ENCODE measurements around the gene MAGT1. TPM values are rescaled to one million over a fixed set of nuclear protein-coding genes. Genes with fewer than 3 reads are reported as not detected.
"Not testable (repeated sequence)": the region's sequence is repeated elsewhere in the genome, so short reads cannot be mapped to it uniquely, and the experiment has no call there.

Gene MAGT1
- total RNA-seq, 1 donor = 63.2 TPM

DNA sequence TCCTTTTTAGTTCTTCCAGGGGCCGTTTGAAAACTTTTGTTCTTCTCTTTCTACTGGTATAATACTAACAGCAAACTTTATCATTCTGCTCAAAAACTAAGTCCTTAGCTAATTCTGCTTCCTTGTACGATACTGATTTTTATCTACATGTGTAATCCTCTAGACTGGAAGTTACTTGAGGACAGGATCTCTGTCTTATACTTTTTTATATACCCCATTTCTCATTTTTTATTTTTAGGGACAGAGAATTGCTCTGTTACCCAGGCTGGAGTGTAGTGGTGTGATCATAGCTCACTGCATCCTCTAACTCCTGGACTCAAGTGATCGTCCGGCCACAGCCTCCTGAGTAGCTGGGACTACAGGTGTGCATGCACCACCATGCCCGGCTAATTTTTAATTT is 6.3 kb upstream of the MAGT1 start:
- Histone ChIP-seq H3K27me3 (ENCODE audit: insufficient read depth, low read length) (no peaks in the 10 kb centered on the region), H3K9me3 (ENCODE audit: low read depth, low read length) (no peaks in the 10 kb centered on the region), H3K4me1 (ENCODE audit: insufficient read depth, low read length) (peaks cover 12% of the 10 kb centered on the region), H3K4me3 (ENCODE audit: low read length) (no peak overlapping the region)

DNA sequence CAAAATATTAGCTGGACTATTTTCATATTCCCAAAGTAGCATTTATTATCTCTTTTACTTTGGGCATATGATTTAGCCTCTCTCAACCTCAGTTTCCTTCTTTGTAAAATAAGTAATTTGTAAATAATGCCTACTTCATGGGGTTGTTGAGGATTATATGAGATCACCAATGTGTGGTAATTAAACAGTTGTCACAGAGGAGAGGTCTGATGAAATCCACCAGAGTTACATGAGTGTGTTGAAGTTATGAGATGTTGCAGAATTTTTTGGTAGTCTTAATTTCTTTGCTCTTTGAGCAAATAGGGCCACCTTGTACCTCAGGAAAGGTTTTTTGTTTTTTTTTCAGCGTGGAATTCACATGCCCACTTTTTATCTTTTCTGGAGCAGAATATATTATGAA is 5.5 kb upstream of the MAGT1 start:
- Histone ChIP-seq H3K9me3 (ENCODE audit: low read depth, low read length) (no peaks in the 10 kb centered on the region), H3K4me3 (ENCODE audit: low read length) (no peak overlapping the region), H3K4me1 (ENCODE audit: insufficient read depth, low read length) (peaks cover 12% of the 10 kb centered on the region), H3K27me3 (ENCODE audit: insufficient read depth, low read length) (no peaks in the 10 kb centered on the region)

DNA sequence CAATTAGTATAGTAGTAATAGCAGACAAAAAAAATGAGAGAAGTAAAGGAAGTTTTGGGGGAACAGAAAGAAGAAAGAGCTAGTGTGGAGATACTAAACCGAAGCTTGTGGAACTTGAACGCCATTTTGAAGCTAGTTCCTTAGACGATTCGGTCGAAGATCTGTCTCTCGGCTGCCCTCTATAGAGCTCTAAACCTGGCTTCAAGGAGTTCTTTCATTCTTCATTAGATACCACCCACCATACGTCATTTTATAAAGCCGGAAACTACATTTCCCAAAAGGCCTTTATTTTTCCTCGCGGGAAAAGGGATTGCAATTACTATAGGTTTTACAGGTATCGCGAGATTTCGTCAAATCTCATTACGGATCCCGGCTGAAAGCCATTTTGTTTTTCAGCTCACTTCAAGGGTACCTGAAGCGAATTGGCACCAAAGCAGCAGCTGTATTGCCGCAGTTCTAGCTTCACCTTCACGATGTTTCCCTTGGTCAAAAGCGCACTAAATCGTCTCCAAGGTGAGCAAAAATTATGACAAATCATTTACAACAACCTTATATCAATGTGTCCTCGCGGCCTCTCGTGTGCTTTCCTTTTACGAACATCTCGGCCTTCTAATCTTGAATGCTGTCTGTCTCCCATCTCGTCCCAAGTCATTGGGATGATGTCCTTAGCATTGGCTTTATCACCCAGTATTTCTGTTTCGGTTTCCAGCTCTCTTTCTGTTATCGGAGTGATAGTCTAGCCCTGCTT is 4.0 kb upstream of the MAGT1 start, which contains the start of gene COX7B:
Gene COX7B (plus strand): TSS at position 388 of the 748 bp plus-strand sequence. CDS start 86 bp downstream, at position 474.
- H3K4me1 ChIP-seq (ENCODE audit: insufficient read depth, low read length) = peaks cover 12% of the 10 kb centered on the region
- peak within 1 kb of the TSS; percentile 81 for H3K4me3 ChIP-seq (ENCODE audit: low read length)
- H3K27me3 ChIP-seq (ENCODE audit: insufficient read depth, low read length) = no peaks in the 10 kb centered on the region
- no peaks in the 10 kb centered on the region for H3K9me3 ChIP-seq (ENCODE audit: low read depth, low read length)

DNA sequence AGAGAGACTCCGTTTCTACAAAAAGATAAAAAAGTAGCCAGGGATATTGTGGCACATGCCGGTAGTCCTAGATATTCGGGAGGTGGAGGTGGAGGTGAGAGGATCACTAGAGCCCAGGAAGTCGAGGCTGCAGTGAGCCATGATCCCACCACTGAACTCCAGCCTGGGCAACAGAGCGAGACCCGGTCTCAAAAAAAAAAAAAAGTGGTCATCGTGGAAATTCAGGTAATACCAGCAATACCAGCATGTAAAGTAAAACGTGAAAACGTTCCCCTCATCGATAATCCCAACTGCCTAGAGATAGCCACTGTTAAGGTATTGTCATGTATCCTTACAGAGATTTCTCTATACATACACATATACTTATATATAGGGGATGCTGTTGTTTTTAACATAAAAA is 1.5 kb downstream of the MAGT1 start:
- no peak overlapping the region for H3K4me3 ChIP-seq (ENCODE audit: low read length)
- peaks cover 6% of the 10 kb centered on the region for H3K4me1 ChIP-seq (ENCODE audit: insufficient read depth, low read length)
- H3K27me3 ChIP-seq (ENCODE audit: insufficient read depth, low read length) = no peaks in the 10 kb centered on the region
- no peaks in the 10 kb centered on the region for H3K9me3 ChIP-seq (ENCODE audit: low read depth, low read length)

DNA sequence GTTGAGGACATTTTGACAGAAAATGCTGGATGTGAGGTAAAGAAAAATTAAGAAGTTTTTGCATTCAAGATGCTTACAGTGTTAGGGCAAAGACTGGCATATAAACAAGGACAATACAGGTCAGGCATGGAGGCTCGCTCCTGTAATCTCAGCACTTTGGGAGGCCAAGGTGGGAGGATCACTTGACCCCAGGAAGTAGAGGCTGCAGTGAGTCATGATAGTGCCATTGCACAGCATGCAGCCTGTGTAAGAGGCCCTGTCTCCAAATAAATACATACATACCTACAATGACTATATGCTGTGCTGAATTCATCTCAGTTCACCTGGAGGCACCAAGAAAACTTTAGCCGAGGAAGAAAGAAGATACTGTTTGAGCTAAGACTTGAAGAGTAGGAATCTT is 2.3 kb downstream of the MAGT1 start:
- no peaks in the 10 kb centered on the region for H3K27me3 ChIP-seq (ENCODE audit: insufficient read depth, low read length)
- peaks cover 6% of the 10 kb centered on the region for H3K4me1 ChIP-seq (ENCODE audit: insufficient read depth, low read length)
- H3K9me3 ChIP-seq (ENCODE audit: low read depth, low read length) = no peaks in the 10 kb centered on the region
- H3K4me3 ChIP-seq (ENCODE audit: low read length) = no peak overlapping the region

DNA sequence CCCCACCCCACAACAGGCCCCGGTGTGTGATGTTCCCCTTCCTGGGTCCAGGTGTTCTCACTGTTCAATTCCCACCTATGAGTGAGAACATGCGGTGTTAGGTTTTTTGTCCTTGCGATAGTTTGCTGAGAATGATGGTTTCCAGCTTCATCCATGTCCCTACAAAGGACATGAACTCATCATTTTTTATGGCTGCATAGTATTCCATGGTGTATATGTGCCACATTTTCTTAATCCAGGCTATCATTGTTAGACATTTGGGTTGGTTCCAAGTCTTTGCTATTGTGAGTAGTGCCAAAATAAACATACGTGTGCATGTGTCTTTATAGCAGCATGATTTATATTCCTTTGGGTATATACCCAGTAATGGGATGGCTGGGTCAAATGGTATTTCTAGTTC is 13.8 kb downstream of the MAGT1 start:
- H3K4me1 ChIP-seq (ENCODE audit: insufficient read depth, low read length); H3K4me3 ChIP-seq (ENCODE audit: low read length); H3K9me3 ChIP-seq (ENCODE audit: low read depth, low read length); H3K27me3 ChIP-seq (ENCODE audit: insufficient read depth, low read length): not testable (repeated sequence)

DNA sequence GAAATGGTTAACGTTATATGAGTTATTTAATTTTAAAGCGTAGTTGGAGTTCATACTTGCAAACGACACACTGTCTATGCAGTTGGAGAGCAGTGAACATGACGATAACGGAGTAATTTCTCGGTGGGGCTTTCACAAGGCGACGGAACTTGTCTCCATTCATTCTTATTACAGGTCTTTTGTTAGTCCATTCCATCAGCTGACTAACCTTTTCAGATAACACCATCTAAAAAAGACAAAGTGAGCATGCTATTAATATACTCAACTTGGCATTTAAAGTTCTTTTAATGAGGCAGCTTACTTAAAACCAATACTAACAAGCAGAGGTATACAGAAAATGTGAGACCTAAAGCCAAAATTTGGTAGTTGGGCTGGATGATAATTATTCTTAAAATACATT is 19.9 kb downstream of the MAGT1 start:
- H3K4me1 ChIP-seq (ENCODE audit: insufficient read depth, low read length) = no peaks in the 10 kb centered on the region
- H3K27me3 ChIP-seq (ENCODE audit: insufficient read depth, low read length) = no peaks in the 10 kb centered on the region
- H3K4me3 ChIP-seq (ENCODE audit: low read length) = no peak overlapping the region
- H3K9me3 ChIP-seq (ENCODE audit: low read depth, low read length) = no peaks in the 10 kb centered on the region

DNA sequence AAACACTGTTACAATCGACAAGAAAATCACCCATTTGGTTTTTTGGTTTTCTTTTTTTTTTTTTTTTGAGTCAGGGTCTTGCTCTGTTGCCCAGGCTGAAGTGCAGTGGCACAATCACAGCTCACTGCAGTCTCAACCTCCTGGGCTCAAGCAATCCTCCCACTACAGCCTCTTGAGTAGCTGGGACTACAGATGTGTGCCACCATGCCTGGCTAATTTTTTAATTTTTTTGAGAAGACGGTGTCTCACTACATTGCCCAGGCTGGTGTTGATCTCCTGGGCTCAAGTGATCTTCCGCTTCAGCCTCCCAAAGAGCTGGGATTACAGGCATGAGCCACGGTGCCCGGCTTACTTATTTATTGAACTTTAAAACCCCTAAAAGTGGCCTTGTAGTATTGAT is 63.7 kb downstream of the MAGT1 start:
- not testable (repeated sequence) for H3K27me3 ChIP-seq (ENCODE audit: insufficient read depth, low read length); H3K4me1 ChIP-seq (ENCODE audit: insufficient read depth, low read length); H3K4me3 ChIP-seq (ENCODE audit: low read length); H3K9me3 ChIP-seq (ENCODE audit: low read depth, low read length)

DNA sequence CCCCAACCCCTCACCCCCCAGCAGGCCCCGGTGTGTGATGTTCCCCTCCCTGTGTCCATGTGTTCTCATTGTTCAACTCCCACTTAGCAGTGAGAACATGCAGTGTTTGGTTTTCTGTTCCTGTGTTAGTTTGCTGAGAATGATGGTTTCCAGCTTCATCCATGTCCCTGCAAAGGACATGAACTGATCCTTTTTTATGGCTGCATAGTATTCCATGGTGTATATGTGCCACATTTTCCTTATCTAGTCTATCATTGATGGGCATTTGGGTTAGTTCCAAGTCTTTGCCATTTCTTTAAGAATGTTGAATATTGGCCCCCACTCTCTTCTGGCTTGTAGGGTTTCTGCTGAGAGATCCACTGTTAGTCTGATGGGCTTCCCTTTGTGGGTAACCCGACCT is 73.2 kb downstream of the MAGT1 start:
- not testable (repeated sequence) for H3K4me1 ChIP-seq (ENCODE audit: insufficient read depth, low read length); H3K4me3 ChIP-seq (ENCODE audit: low read length); H3K27me3 ChIP-seq (ENCODE audit: insufficient read depth, low read length); H3K9me3 ChIP-seq (ENCODE audit: low read depth, low read length)

DNA sequence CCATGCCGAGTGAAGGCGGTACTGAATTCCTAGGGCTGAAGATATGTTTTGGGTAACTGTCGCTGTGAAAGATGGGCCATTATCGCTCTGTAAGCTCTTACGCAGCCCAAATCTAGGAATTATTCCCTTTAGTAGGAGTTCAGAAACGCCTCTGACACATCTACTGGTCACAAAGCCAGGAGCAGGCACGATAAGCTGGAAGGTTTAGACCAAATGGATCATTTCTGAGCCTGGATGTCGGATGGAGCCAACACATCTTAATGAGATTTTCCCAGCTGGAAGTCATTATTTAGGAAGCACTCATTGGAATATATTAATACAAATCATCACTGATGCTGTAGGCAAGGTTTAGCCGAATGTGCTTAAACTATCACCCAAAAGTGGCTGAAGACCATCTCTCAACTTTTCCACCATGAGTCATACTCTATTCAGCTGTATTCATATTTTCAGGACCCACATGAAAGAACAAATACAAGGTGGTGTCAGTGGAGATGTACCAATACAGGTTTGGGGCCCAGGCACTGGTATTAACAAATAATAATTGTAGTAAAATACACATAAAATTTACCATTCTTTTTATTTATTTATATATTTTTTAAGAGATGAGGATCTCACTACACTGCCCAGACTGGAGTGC is 75.0 kb downstream of the MAGT1 start:
- no peaks in the 10 kb centered on the region for H3K27me3 ChIP-seq (ENCODE audit: insufficient read depth, low read length)
- no peak overlapping the region for H3K4me3 ChIP-seq (ENCODE audit: low read length)
- no peaks in the 10 kb centered on the region for H3K4me1 ChIP-seq (ENCODE audit: insufficient read depth, low read length)
- H3K9me3 ChIP-seq (ENCODE audit: low read depth, low read length) = no peaks in the 10 kb centered on the region

DNA sequence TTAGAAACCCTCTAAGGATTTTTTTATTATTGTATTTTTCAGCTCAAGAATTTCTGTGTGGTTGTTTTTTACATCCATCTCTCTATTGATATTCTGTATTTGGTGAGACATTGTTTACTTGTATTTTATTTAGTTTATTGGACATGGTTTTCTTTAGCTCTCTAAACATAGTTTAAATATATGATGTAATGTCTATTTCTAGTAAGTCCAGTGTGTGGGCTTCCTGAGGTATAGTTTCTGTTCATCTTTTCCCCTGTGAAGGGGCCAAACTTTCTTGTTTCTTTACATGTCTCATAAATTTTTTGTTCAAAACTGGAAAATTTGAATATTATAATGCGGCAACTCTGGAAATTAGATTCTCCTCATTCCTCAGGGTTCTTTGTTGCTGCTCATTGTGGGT is 81.0 kb downstream of the MAGT1 start:
- H3K27me3 ChIP-seq (ENCODE audit: insufficient read depth, low read length) = no peaks in the 10 kb centered on the region
- H3K4me1 ChIP-seq (ENCODE audit: insufficient read depth, low read length) = no peaks in the 10 kb centered on the region
- no peaks in the 10 kb centered on the region for H3K9me3 ChIP-seq (ENCODE audit: low read depth, low read length)
- no peak overlapping the region for H3K4me3 ChIP-seq (ENCODE audit: low read length)

DNA sequence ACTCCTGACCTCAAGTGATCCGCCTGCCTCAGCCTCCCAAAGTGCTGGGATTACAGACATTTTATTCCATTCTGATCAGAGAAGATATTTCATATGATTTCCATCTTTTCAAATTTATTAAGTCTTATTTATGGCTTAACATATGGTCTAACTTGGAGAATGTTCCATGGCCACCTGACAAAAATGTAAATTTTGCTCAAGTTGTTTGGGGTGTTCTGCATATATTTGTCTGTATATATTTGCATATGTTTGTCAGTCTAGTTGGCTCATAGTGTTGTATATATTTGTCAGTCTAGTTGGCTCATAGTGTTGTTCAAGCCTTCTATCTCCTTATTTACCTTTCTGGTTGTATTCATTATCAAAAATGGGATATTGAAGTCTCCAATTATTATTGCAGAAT is 93.0 kb downstream of the MAGT1 start:
- no peak overlapping the region for H3K4me3 ChIP-seq (ENCODE audit: low read length)
- no peaks in the 10 kb centered on the region for H3K27me3 ChIP-seq (ENCODE audit: insufficient read depth, low read length)
- no peaks in the 10 kb centered on the region for H3K9me3 ChIP-seq (ENCODE audit: low read depth, low read length)
- H3K4me1 ChIP-seq (ENCODE audit: insufficient read depth, low read length) = no peaks in the 10 kb centered on the region

DNA sequence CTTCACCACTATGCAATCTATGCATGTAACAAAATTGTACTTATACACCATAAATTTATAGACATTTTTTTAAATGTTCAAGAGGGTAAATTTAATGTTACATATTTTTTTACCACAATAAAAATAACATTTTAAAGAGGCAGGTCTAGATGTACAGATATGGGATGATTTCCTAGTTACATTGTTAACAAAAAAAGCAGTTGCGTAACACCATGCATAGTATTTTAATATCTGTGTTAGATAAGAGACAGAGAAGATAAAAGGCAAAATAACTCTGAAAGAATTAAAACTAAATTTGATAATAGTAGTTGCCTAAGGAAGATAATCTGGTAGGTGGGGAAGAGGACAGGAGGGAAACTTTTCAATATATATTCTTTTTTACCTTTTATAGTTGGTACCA is 100.1 kb downstream of the MAGT1 start:
- Histone ChIP-seq H3K4me3 (ENCODE audit: low read length) (no peak overlapping the region), H3K27me3 (ENCODE audit: insufficient read depth, low read length) (no peaks in the 10 kb centered on the region), H3K4me1 (ENCODE audit: insufficient read depth, low read length) (no peaks in the 10 kb centered on the region), H3K9me3 (ENCODE audit: low read depth, low read length) (no peaks in the 10 kb centered on the region)

DNA sequence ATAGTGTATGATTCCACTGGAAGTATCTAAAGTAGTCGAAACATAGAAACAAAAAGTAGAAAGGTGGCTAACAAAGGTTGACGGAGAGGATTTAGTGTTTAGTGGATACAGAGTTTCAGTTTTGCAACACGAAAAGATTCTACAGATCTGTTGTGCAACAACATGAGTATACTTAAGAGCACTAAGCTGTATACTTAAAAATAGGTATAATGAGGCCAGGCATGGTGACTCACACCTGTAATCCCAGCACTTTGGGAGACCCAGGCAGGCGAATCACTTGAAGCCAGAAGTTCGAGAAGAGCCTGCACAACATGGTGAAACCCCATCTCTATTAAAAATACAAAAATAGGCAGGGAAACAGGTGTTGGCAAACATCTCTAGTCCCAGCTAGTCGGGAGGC is 101.3 kb downstream of the MAGT1 start:
- no peaks in the 10 kb centered on the region for H3K4me1 ChIP-seq (ENCODE audit: insufficient read depth, low read length)
- H3K9me3 ChIP-seq (ENCODE audit: low read depth, low read length) = no peaks in the 10 kb centered on the region
- H3K4me3 ChIP-seq (ENCODE audit: low read length) = no peak overlapping the region
- no peaks in the 10 kb centered on the region for H3K27me3 ChIP-seq (ENCODE audit: insufficient read depth, low read length)

DNA sequence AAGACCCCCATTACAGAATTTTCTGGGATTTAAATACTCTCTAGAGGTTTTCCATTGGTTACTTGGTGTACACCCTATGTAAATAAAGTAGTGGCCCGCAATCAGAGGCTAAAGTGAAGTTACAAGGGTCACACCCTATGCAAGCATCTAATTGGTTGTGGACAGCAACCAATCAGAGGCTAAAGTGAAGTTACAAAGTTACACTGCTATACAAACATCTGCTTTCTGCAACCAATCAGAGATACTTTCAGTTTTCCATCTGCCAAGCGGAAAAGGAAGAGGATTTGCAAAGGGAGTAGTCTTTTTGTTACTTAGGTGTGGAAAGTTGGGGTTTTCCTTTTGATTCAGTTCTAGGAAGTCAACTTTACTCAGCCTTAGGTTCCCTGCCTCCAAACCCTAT is 107.2 kb downstream of the MAGT1 start:
- Histone ChIP-seq H3K4me3 (ENCODE audit: low read length) (peak overlapping the region; percentile 25), H3K9me3 (ENCODE audit: low read depth, low read length) (no peaks in the 10 kb centered on the region), H3K4me1 (ENCODE audit: insufficient read depth, low read length) (peaks cover 33% of the 10 kb centered on the region), H3K27me3 (ENCODE audit: insufficient read depth, low read length) (no peaks in the 10 kb centered on the region)

DNA sequence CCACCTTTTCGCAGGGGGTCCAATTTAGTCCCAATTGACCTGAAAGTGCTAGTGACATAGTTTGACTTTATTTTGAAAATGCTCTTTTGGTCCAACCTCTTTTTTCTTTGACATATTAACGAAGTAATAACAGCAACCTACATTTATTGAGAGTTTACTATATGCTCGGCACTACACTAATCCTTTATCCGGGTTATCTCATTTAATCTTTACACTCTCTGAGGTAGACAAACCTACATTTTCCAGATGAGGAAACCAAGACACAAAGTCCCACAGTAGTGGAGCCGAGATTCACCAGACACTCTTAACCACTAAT is 108.9 kb downstream of the MAGT1 start:
- no peaks in the 10 kb centered on the region for H3K9me3 ChIP-seq (ENCODE audit: low read depth, low read length)
- peaks cover 41% of the 10 kb centered on the region for H3K4me1 ChIP-seq (ENCODE audit: insufficient read depth, low read length)
- peak overlapping the region; percentile 78 for H3K4me3 ChIP-seq (ENCODE audit: low read length)
- no peaks in the 10 kb centered on the region for H3K27me3 ChIP-seq (ENCODE audit: insufficient read depth, low read length)
